NT2/D1 (cell line): ENCODE results near the gene SFI1.
"Not testable (repeated sequence)": the region's sequence is repeated elsewhere in the genome, so short reads cannot be mapped to it uniquely, and the experiment has no call there.

Source experiments
- SUZ12 ChIP-seq: IDR thresholded peaks from 2 replicates; pipeline ENCODE4 v1.6.1; 2011; ENCODE audit not compliant: insufficient read length, insufficient read depth; ENCODE audit errors: extremely low read depth
- YY1 ChIP-seq: IDR thresholded peaks from 2 replicates; pipeline ENCODE4 v1.6.1; 2011; ENCODE audit not compliant: insufficient read length, insufficient read depth

DNA sequence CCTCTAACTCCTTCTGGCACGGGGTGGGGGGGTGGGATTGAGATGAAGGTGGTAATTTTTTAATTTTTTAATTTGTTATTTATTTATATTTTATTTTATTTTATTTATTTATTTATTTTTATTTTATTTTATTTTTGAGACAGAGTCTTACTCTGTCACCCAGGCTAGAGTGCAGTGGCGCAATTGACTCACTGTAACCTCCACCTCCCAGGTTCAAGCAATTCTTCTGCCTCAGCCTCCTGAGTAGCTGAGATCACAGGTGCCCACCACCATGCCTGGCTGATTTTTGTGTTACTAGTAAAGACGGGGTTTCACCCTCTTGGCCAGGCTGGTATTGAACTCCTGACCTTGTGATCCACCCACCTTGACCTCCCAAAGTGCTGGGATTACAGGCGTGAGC is 43.8 kb downstream of the SFI1 start:
- TF ChIP-seq YY1, SUZ12: not testable (repeated sequence)
